Measurements from ENCODE around the gene PAX7.

Gene PAX7

DNA sequence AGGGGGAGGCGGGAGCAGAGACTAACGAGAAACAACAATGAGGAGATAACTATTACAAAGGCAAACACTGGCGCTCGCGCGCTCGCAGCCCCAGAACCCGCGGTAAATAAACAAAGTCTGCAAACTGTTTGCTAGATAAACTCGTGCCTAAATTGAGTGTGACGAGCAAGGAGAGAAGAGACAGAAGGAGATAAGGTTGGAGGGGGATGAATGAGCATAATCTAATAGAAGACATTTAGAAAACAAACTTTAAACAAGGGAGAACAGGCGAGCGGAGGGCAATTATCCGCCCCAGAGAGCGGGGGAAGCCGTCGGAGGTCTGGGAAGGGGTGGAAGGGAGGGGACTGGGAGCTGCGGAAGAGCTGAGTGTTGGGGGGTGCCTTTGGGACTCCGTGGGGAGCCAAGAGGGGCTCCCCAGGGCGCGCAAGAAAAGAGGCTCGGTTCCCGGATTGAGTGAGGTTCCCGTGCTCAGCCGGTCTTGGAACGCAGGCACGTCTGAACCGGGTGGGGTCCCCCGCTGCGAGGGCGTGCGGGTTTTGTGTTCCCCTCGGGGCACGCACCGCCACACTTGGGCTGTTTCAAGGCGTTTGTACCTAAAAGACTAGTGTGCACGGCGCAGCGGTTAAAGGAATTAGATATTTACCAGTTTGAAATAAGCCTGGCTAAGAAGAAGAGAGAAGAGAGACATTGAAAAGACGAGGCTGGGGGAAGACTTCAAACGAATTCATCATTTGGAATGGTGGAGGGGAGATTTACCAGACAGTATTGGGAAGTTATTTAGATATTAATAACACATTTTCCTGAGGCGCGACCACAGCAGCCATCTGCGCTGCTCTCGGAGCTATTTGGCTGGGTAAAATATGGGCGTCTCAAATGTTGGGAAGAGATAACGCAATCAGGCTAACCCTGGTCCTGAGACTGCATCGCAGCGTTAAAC lies 10.6 kb downstream of the PAX7 start:
- no peak for DNase-seq (ENCODE audit: low read depth)

DNA sequence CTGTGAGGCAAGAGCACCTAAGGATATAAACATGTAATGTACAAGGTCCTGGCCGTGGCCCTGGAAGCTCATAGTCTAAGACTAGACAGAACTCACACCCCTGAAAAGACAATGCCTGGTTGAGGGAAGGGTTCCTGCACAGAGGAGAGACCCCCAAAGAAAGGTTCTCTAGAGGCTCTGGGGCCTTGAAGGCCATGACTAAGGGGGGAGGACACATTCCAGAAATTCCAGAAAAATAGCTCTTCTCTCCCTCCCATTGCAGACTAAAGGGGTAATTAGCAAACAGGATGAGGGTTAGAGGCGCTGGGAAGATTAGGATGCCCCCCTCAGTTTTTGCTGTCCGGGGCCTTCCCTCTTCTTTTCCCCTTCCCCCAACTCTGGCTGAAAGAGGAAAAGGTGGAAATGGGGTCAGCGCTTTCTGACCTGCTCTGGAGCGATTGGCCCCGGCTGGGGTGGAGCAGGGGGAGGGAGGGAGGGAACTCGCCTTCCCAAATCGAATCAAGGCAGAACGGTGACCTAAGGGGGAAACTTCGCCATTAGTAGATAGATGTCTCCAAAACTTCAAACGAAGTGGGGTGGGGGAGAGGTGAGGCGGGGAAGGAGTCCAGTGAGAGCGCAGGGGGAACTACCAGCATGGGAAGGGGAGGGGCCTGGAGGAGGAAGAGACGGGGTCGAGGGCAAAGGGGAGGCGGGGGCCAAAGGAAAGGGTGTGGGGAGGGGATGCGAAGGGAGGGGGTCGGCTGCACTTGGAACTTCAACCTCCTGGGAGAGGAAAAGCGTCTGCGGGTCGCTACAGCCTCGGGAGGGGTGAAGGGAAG lies 11.8 kb downstream of the PAX7 start:
- DNase-seq (ENCODE audit: low read depth) = no peak

GRCh38 chr1:18643154-18644012 lies 12.7 kb downstream of the PAX7 start:
- DNase-seq (ENCODE audit: low read depth) = no peak

DNA sequence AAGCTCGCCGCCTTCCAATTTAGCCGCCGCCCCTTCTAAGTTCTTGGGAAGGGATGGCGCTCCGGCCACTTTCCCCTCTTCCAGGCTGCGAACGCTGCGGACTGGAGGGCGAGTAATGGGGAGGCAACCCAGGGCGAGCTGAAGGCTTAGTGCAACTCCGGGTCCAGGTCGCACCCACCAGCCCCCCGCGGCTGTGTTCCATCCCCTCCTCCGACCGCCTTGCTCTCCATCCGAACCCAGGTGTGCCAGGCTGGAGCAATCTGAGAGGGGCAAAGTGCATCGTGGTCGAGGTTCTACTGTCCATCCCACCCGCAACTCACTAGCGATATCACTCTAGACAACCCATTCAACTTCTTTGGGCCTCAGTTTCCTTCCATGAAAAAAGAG lies 13.4 kb downstream of the PAX7 start:
- DNase-seq (ENCODE audit: low read depth) = no peak

GRCh38 chr1:18644446-18644845 lies 13.8 kb downstream of the PAX7 start:
- no peak for DNase-seq (ENCODE audit: low read depth)

DNA sequence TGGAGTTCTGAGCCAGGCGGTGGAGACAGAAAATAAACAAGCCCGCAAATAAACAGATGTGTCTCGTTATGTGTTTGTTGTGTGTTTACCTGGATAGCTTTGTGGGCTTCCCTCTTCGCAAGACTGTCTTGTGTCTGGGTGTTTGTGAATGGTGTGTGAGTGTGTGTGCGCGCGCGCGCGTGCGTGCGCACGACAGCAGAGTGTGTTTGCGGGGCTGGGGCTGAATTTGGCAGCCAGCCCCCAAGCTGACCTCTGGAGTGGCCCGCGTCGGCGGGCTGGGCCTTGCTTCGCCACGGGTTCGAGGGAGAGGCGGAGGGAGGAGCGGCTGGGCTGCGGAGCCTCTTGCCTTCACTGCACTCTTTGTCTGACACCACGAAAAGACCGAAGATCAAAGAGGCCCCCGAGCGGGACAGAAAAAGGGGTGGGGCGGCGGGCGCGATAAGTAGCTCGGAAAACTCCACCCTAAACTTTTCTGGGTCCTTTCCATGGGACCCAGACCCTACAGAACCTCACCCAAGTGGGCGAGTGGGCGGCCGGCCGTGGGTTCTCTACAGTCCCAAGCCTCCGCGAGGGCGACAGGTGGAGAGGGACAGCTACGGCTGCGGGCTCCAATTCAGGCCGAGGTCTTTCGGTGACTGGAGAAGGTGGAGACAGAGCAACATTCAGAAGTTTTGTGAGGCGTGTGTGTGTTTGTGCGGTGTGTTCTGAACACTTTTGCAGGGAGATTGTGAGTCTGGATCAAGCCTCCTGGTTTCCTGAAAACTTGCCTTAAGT lies 14.5 kb downstream of the PAX7 start:
- DNase-seq (ENCODE audit: low read depth) = no peak

DNA sequence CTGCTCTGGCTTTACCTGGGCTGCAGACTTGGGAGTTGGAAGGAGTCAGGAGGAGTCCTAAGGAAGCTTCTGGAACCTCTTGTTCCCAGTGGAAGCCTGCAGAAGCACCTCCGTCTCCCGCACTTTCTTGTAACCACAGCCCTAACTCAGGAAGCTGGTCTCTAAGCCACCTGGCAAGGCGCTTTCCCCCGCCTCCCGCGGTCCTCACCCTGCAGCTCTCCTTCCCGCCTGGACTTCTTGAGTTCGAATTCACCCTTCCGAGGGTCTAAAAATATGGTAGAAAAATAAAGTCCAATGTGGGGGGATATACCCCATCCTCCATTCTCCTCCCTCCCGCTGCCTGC lies 15.1 kb downstream of the PAX7 start:
- DNase-seq (ENCODE audit: low read depth) = no peak

DNA sequence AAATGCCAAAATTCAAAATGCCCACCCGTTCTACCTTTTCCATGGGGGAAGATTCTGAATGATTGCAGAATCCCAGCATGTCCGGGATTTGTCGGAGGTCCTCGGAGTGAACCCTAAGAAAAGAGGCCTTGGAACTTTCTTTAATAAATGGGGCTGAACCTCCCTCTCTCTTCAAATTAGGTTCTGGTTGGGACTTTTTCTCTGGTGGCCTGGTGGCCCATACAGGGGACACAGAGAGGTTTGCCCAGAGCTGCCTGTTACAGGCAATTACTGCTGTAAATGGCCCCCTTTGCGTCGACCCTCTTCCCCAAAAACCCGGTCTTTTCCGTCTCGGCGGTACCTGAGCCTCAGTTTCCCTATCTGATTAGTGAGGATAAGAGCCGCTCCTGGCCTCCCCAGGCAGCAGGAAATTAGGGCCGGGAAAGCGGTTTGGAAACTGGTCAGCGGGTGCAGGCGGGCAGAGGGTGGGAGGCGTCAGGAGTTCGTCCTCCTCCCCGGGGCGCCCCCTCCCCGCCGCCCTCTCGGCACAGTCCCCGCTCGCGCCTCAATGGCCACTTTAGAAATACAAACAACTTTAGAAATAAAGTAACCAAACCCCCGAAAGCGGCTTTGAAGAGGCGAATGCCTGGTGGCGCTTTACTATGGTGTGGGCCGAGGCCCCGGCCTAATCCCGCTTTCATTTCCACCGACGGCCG lies 15.6 kb downstream of the PAX7 start:
- DNase-seq (ENCODE audit: low read depth) = no peak

GRCh38 chr1:18646786-18647410 lies 16.3 kb downstream of the PAX7 start:
- DNase-seq (ENCODE audit: low read depth) = no peak

- no peak for DNase-seq (ENCODE audit: low read depth)
Observed at GRCh38 chr1:18647681-18648214, 17.1 kb downstream of the PAX7 start.

GRCh38 chr1:18649693-18650370 lies 19.2 kb downstream of the PAX7 start:
- DNase-seq (ENCODE audit: low read depth) = no peak

- DNase-seq (ENCODE audit: low read depth) = no peak
Observed at GRCh38 chr1:18651713-18652112, 21.1 kb downstream of the PAX7 start.

DNA sequence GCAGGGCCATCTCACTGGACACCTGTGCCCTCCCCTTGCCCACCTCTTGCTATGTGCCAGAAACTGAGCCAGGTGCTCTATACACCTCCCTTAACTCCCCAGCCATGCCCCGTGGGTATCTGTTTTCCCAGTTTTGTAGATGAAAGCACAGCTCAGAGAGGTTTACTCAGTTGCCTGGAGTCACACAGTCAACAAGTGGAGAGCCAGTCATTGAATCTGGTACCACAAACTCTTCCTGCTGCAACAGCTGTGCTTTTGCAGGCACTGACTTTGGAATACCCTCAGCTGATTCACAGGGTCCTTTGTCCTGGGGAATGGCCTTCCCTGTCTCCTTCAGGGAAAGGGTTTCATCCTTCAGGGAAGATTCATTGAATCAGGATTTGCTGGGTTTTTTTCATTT lies 22.1 kb downstream of the PAX7 start:
- no peak for DNase-seq (ENCODE audit: low read depth)

- no peak for DNase-seq (ENCODE audit: low read depth)
Observed at GRCh38 chr1:18653367-18653766, 22.7 kb downstream of the PAX7 start.

- no peak for DNase-seq (ENCODE audit: low read depth)
Observed at GRCh38 chr1:18653916-18654315, 23.3 kb downstream of the PAX7 start.

DNA sequence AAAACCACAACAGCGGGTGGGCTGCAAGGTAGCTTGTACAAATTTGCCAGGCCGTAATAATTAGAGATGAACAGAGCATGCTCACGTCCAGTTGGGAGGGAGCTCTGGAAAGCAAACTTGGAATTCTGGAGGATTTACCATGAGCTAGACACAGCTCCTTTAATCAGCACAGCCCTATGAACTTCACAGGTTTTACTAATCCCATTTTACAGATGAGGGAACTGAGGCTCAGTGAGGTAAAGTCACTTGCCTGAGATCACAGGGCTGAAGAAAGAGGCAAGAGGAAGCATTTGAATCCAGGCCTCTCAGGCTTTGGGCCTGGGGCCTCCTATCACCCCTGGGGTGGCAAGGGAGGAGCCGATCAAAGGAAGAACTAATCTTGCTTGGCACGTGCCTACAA lies 24.0 kb downstream of the PAX7 start:
- no peak for DNase-seq (ENCODE audit: low read depth)

- DNase-seq (ENCODE audit: low read depth) = no peak
Observed at GRCh38 chr1:18657506-18658201, 27.0 kb downstream of the PAX7 start.

GRCh38 chr1:18658831-18659230 lies 28.2 kb downstream of the PAX7 start:
- no peak for DNase-seq (ENCODE audit: low read depth)
